Adipocyte (in vitro differentiated cells): ENCODE data around the gene LST1.

Experiments
- DNase-seq: peaks from one replicate; pipeline ENCODE4 v3.0.0-alpha.2; 2015; ENCODE audit warnings: low read depth
- H3K27me3 ChIP-seq: replicated peaks from 2 replicates; pipeline ENCODE4 v1.7.0; 2013; ENCODE audit warnings: mild to moderate bottlenecking, low read length, moderate library complexity; ENCODE audit not compliant: control insufficient read depth, insufficient read depth
- H3K36me3 ChIP-seq: 2 replicates; pipeline ENCODE4 v1.7.0; 2013; ENCODE audit warnings: low read length, mild to moderate bottlenecking, moderate library complexity; ENCODE audit not compliant: control insufficient read depth, insufficient read depth, severe bottlenecking
- H3K4me1 ChIP-seq: 2 replicates; pipeline ENCODE4 v1.7.0; 2013; ENCODE audit warnings: mild to moderate bottlenecking, low read length, moderate library complexity; ENCODE audit not compliant: control insufficient read depth, insufficient read depth
- H3K4me3 ChIP-seq: 2 replicates; pipeline ENCODE4 v1.7.0; 2013; ENCODE audit warnings: mild to moderate bottlenecking, low read length, moderate library complexity
- H3K9ac ChIP-seq: 2 replicates; pipeline ENCODE4 v1.7.0; 2013; ENCODE audit warnings: mild to moderate bottlenecking, low read length, moderate library complexity
- H3K9me3 ChIP-seq: 2 replicates; pipeline ENCODE4 v1.7.0; 2013; ENCODE audit warnings: mild to moderate bottlenecking, low read length, moderate library complexity; ENCODE audit not compliant: control insufficient read depth

Gene LST1

GRCh38 chr6:31567531-31568370 is 18.3 kb upstream of the LST1 start:
- H3K36me3 ChIP-seq, result no peaks in the 10 kb centered on the region
- H3K4me1 ChIP-seq, result peaks cover 17% of the 10 kb centered on the region
- H3K4me3 ChIP-seq, result no peak overlapping the region
- no peak overlapping the region for H3K9ac ChIP-seq
- H3K9me3 ChIP-seq, result no peaks in the 10 kb centered on the region
- DNase-seq, result no peak
- H3K27me3 ChIP-seq, result no peaks in the 10 kb centered on the region

- no peak for DNase-seq
- no peak overlapping the region for H3K9ac ChIP-seq
- H3K27me3 ChIP-seq, result peaks cover 4% of the 10 kb centered on the region
- H3K4me3 ChIP-seq, result no peak overlapping the region
- no peaks in the 10 kb centered on the region for H3K9me3 ChIP-seq
- peaks cover 10% of the 10 kb centered on the region for H3K4me1 ChIP-seq
- no peaks in the 10 kb centered on the region for H3K36me3 ChIP-seq
Measured at GRCh38 chr6:31568537-31568961, 17.5 kb upstream of the LST1 start.

- Histone ChIP-seq H3K9ac (no peak overlapping the region), H3K9me3 (no peaks in the 10 kb centered on the region), H3K4me3 (no peak overlapping the region), H3K4me1 (peaks cover 8% of the 10 kb centered on the region), H3K36me3 (no peaks in the 10 kb centered on the region), H3K27me3 (peaks cover 4% of the 10 kb centered on the region)
- no peak for DNase-seq
Measured at GRCh38 chr6:31569861-31570536, 16.1 kb upstream of the LST1 start.

- H3K9ac ChIP-seq, result no peak within 1 kb of the TSS
- H3K9me3 ChIP-seq, result no peaks in the 10 kb centered on the region
- peaks cover 8% of the 10 kb centered on the region for H3K27me3 ChIP-seq
- no peak for DNase-seq
- peaks cover 13% of the 10 kb centered on the region for H3K4me1 ChIP-seq
- H3K36me3 ChIP-seq, result no peaks in the 10 kb centered on the region
- H3K4me3 ChIP-seq, result no peak within 1 kb of the TSS
Measured at GRCh38 chr6:31572041-31572911, 13.8 kb upstream of the LST1 start, which contains the start of gene LTA. LTA (plus strand) TSS chr6:31572289; CDS start chr6:31572743, 454 bp downstream.

- Histone ChIP-seq H3K9ac (no peak overlapping the region), H3K27me3 (peaks cover 8% of the 10 kb centered on the region), H3K9me3 (no peaks in the 10 kb centered on the region), H3K4me3 (no peak overlapping the region), H3K4me1 (peaks cover 6% of the 10 kb centered on the region), H3K36me3 (no peaks in the 10 kb centered on the region)
- no peak for DNase-seq
Measured at GRCh38 chr6:31573239-31574105, 12.6 kb upstream of the LST1 start.

GRCh38 chr6:31574106-31575061 is 11.7 kb upstream of the LST1 start:
- peaks cover 8% of the 10 kb centered on the region for H3K27me3 ChIP-seq
- H3K9me3 ChIP-seq, result no peaks in the 10 kb centered on the region
- DNase-seq, result no peak
- H3K4me3 ChIP-seq, result no peak overlapping the region
- H3K9ac ChIP-seq, result no peak overlapping the region
- H3K36me3 ChIP-seq, result no peaks in the 10 kb centered on the region
- peaks cover 6% of the 10 kb centered on the region for H3K4me1 ChIP-seq

GRCh38 chr6:31575335-31575901 is 10.7 kb upstream of the LST1 start, which contains the start of gene TNF:
TNF (plus strand) TSS chr6:31575565; CDS start chr6:31575742, 177 bp downstream.
- peaks cover 6% of the 10 kb centered on the region for H3K4me1 ChIP-seq
- no peaks in the 10 kb centered on the region for H3K9me3 ChIP-seq
- H3K36me3 ChIP-seq, result no peaks in the 10 kb centered on the region
- H3K4me3 ChIP-seq, result no peak within 1 kb of the TSS
- DNase-seq, result no peak
- no peak within 1 kb of the TSS for H3K9ac ChIP-seq
- H3K27me3 ChIP-seq, result peaks cover 8% of the 10 kb centered on the region

GRCh38 chr6:31575952-31576685 is 10.0 kb upstream of the LST1 start:
- H3K4me3 ChIP-seq, result no peak overlapping the region
- peaks cover 8% of the 10 kb centered on the region for H3K27me3 ChIP-seq
- peaks cover 9% of the 10 kb centered on the region for H3K4me1 ChIP-seq
- no peaks in the 10 kb centered on the region for H3K36me3 ChIP-seq
- DNase-seq, result no peak
- H3K9ac ChIP-seq, result no peak overlapping the region
- H3K9me3 ChIP-seq, result no peaks in the 10 kb centered on the region

GRCh38 chr6:31576897-31577578 is 9.0 kb upstream of the LST1 start:
- H3K9ac ChIP-seq, result no peak overlapping the region
- no peaks in the 10 kb centered on the region for H3K36me3 ChIP-seq
- no peak for DNase-seq
- peaks cover 8% of the 10 kb centered on the region for H3K27me3 ChIP-seq
- H3K4me1 ChIP-seq, result peaks cover 15% of the 10 kb centered on the region
- H3K9me3 ChIP-seq, result no peaks in the 10 kb centered on the region
- no peak overlapping the region for H3K4me3 ChIP-seq
